GM21381 (cell line): ENCODE results near the gene SLC66A2.

Source experiments
- ATAC-seq: cut with Tn5 transposase; IDR thresholded peaks from one replicate; pipeline ENCODE4 v1.9.1; 2021; ENCODE audit warnings: mild to moderate bottlenecking, moderate library complexity; ENCODE audit not compliant: unreplicated experiment

The SLC66A2 gene

DNA sequence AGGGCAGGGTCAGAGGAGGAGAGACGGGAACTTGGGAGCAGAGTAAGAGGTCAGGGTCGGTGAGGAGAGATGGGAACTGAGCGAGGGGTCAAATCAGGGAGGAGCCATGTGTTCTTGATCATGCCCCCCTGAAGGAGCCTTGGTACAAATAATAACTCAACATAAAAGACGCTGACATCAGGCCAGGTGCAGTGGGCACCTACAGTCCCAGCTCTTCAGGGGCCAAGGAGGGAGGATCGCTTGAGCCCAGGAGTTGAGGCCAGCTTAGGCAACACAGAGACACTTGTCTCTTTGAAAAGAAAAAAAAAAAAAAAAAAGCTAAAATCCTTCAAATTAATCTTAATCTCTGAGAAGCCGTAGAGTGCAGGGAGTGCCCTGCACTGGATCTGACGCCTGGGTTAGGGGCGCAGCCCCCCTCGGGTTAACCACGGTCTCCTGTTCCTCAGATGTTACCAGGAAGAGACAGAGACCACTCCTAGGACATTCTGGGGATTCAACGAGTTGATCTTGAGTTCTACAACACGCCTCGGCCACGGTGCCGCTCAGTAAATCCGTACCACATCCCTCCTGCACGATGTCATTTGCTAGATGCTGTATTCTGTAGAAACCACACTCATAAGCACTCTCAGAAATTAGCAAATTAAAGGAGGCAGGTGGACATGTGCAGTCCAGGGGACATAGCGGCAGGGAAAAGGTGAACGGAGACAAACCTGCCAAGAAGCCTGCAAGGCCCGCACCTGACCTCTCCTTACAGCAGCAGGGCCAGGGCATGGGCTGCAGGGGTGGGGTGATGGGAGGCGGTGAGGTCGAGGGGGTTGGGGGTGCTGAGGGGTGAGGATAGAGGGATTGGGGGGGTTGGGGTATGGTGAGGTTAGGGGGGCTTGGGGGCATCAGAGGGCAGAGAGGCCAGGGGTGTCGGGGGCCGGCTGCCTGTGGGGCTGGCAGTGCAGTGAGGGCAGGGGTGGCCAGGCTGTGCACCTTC lies 29.2 kb downstream of the SLC66A2 start:
- no peak for ATAC-seq

DNA sequence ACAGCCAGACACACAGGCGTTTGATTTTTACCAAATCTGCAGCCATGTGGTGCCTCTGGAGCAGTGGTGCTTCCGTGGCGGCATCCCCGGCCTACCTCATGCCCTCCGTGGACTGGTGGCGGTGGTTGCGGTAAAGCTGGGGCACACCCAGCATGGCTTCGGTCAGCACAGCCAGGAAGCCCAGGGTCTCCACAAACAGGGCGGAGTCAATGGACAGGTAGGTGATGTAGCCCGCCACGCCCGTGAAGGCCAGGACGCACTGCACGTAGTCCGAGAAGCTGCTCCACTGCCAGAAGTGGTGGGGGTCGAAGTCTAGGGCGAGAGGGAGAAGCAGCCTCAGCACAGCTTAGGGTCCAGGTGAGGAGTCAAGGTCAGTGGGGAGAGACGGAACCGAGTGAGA lies 32.4 kb downstream of the SLC66A2 start:
- ATAC-seq = no peak

DNA sequence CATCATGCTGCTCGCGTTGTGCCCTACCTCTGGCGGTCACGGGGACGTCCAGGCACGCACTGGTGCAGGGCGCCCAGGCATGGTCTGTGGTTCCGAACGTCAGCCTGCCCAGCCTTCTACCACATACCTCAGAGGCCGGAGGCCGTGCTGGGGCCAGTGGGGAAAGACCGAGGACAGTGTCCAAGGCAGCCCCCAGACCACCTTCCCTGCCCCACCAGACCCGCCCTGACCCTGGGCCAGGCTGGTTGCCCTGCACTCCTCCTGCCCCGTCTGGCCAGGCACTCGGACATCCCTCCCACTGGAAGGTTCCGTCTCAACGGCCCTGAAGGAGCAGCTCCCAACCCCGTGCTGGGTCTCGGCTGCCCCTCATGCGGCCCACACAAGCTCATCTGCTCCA lies 32.8 kb downstream of the SLC66A2 start:
- ATAC-seq = no peak

DNA sequence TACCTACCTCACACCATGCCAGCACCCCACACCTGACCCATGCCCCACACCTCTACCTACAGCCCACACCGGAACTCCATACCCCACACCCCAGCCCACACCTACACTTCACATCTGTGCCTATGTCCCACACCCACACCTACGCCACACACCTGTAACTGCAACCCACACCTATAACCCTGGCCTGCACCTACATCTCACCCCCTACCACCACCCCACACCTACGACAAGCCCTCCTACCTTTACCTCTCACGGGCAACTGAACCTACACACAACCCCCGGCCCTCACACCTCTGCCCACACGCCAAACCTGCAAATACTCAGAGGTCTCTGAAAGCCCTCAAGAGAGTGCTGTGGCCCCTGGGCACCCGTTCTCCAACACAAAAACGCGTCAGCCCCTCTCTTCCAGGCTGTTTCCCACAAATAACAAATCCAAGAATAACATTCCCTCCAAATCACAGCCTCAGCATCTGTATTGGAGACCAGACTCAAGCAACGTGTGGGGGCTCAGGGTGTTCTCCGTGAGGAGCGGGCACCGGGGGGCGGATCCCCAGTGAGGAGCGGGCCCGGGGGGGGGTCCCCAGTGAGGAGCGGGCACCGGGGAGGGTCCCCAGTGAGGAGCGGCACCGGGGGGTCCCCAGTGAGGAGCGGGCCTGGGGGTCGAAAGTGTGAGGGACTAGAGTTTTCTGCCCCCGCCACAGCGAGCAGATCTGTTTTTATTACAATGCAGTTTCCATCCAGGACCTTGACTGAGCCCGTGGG lies 33.4 kb downstream of the SLC66A2 start:
- ATAC-seq = no peak

DNA sequence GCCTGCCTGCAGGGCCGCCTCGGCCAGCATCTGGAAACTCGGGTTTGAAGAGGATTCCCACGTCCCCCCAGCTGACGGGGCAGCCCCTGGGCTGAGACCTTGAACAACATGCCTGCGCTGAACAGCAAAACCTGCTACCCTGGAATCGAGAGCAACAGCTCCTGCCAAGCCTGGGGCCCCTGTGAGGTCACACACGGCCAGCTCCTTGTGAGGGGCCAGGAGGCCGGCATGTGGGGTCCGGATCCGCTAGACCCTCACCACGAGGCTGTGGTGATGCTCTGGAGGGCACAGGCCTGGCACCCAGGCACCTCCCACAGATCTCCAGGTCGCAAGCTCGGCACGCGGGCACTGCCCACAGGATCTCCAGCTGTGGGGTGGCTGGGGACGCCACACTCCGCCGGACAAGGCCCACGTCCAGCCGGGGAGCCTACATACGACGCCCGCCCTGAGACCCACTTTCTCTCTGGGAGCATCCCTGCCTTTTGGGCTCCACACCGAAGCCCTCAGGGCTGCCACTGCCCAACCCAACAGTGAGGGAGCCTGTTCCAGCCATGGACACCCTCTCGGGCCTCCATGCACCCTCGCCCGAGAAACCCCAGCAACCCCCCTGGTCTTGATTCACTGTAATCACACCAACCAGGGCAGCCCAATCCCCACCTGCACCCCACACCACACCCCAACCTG lies 34.1 kb downstream of the SLC66A2 start:
- no peak for ATAC-seq

DNA sequence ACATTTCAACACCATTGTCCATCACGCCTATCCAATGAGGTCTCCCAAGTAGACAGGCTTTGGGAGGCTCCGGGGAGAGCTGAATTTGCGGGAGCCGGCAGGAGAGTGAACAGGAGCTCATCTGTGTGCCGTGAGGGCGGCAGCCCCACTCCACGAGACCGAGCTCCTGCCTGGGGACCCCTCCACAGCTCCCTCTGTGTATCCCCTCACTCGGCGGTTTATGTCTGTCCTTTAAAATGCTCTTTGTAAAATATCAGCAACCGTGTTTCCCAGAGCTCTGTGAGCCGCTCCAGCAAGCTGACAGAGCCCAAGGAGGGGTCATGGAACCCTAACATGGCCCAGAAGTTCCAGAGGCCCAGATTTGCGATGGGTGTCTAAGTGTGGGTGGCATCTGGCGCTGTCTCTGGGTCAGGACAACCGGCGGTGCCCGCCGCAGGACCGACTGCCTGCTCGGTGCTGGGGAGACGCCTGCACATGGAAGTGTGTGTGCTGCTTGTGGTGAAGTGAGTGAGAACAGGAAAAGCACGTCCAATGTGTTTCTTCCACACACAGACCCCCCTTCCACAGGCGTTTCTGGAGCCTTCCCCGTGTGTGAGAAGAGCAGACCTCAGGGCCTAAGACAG lies 34.8 kb downstream of the SLC66A2 start:
- no peak for ATAC-seq

DNA sequence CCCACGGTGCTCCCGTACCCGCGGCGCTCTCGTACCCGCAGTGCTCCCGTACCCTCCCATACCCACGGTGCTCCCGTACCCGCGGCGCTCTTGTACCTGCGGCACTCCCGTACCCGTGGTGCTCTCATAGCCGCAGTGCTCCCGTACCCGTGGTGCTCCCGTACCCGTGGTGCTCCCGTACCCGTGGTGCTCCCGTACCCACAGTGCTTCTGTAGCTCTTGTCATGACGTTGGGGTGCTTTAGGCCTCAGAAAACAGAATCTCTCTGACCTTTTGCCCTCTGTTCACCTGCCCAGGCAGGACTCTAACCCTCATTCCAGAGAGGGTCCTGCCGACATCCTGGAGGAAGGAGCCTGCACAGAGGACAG lies 35.3 kb downstream of the SLC66A2 start:
- ATAC-seq = no peak

DNA sequence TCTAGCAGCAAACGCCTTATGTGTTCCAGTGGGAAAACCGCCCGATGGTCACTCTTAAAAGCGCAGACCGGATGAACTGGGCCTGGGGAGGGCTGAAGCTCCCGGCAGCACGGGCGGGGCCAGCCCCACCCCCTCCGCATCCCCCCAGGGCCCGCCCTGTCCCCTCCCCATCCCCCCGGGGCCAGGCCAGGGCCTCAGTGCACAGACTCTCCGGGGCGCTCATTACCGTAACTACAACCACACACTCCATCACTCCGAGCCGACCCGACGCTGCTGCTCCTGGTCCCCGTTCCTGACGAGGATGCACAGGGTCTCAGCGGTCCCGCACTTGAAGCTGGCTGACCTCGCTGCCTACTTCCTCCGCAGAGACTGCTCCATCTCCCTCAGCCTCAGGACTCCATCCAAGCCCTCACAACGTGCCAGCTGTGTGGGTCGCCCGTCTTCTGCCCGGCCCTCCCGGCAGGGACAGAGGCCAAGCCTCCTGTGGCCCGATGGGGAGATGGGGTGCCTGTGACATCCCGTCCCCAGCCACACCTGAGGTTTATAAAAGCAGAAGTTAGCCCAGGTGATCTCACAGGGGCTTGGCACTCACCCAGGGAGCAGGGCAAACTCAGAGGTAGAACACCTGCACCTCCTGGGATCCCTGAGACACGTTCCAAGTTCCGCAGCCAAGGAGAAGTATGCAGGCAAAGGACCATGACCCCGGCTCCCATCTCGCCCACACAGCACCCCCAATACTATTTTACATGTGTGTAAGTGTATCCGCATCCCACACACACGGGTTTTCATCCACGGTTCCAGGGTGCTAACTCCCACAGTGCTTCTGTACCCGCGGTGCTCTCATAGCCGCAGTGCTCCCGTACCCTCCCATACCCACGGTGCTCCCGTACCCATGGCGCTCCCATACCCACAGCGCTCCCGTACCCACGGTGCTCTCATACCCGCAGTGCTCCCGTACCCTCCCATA lies 36.0 kb downstream of the SLC66A2 start:
- ATAC-seq = no peak

DNA sequence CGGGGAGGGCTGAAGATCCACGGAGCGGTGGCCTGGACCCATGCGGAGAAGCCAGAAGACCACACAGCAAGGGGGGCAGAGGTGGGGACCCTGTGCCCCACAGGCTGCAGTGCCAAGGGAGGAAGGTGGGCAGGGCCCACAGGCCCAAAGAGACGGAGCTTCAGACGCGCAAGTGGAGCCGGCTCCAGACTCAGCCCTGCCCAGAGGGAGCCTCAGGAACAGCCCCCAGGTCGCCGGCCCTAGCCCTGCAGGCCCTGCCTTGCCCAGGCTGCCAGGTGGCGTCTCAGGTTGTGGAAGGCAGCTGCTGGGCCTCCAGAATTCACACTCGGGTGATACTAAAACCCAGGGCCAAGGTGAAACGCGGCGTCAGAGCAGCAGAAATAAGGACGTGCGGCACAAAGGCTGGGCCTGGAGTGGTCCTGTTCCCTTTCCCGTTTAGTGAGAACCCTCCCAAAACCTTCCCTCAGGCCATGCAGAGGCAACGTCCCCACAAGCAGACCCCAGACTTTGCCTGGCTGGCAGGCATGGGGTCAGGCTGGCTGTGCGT lies 36.8 kb downstream of the SLC66A2 start:
- no peak for ATAC-seq

DNA sequence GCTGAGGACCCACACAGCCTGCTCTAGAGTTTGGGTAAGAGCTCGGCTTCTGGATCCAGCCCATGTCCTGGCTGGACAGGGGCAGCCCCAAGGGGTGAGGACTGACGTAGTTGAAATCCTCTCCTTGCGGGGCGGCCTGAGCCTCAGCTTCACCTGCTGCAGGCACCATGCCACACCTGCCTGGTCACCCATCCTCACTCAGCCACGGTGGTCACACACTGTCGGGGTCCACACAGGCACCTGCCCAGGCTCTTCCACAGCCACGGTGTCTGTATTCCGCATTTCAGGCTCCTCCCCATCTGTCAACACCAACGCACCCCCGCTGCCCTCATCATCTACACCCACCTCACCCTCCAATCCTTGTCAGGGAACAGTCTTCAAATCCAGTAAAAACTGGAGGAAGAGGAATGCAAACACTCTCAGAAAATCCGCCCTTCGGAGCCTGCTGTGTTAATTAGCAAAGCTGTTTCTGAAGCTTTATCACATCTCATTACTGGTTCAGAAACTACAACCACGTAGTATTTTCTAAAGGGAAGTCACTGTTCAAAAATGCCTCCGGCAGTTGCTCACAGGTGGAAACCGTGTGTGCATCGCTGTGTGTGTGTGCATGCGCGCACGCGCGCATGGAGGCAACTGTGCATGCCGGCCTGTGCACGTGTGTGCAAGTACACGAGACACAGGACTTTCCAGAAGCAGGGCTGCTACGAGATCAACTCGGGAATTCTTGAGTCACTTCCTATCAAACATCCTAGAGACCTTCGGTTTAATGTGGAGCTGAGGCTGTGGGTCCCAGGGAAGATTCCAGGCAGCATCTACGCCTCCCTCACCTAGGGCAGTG lies 38.2 kb downstream of the SLC66A2 start:
- ATAC-seq = no peak

DNA sequence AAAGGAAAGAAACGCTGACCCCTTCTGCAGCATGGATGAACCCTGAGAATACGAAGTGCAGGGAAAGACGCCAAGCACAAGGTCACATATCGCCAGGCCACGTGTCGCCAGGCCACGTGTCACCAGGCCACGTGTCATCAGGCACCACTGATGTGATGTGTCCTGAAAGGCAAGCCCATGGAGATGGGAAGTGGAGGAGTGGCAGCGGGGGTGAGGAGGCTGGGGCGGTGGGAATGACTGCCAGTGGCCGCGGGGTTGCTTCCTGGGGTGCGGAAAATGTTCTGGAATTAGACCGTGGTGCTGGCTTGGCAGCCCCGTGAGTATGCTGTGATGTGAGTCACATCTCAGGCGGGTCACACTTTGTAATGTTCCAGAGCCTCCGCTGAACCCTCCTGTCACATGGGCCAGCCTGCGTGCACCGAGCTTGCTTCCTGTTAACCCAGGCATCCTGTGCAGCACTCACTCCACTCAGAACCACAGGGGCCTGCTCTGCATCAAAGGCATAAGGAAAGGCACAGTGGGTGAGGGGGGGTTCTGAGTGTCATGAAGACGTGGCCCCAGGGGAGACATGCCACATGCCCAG lies 39.0 kb downstream of the SLC66A2 start:
- no peak for ATAC-seq

DNA sequence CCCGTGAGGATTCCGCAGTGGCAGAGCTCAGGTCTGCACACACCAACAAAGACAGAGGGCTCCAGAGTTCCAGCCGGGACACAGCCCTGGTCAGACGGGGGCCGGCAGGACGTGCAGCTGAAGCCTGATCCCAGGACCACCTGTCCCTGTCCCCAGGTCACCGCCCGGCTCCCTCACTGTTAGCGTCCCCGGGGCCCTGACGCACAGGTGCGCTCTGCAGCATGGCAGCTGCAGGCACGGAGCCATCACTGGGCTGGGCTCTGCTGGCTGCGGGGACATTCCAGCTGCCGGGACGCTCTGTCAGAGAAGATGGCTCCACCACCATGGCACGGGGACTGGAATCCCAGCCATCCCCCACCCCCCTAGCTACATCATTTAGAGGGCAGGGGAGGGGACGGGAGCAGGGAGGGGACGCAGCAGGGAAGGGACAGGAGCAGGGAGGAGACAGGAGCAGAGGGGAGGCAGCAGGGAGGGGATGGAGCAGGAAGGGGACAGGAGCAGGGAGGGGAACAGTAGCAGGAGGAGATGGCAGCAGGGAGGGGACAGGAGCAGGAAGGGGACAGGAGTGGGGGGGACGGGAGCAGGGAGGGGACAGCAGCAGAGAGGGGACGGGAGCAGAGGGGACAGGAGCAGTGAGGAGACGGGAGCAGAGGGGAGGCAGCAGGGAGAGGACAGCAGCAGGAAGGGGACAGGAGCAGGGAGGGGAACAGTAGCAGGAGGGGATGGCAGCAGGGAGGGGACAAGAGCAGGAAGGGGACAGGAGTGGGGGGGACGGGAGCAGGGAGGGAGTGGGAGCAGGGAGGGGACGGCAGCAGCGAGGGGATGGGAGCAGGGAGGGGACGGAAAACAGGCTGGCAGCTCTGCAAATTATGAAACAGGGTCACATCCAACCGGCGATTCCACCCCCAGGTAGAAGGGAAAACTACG lies 39.8 kb downstream of the SLC66A2 start:
- no peak for ATAC-seq

DNA sequence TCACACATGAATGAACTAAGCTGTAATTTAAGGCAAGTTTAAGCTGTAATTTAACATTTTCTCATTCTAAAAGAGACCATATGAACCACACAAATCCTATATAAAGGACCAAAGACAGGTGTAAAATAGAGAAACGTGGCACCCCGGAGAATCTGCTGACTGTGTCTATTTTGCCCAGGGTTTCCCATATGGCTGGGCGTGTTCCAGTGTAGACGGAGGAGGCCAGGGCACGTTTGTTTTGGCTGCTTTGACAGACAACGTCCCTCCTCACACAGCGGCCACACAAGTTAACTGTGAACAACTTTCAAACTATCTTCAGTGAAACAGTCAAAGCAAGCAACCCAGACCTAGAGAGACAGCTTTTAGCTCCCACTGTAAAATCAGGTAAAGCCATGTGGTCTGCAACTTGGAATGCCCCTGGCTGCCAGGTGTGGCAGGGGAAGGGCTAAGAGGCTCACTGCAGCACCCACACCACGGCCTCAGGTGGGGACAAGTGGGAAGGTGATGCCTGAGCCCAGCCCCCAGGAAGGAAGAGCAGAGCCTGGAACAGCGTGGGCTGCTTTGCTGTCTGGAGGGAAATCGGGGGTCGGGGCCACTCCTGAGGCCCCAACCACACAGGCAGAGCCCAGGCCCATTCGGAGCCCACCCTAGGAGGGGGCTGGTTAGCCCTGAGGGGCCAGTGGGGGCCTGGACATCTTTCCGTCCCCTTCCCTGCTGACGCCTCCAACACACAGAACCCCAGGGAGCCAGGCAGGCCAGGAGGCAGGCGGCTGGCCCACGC lies 40.7 kb downstream of the SLC66A2 start:
- no peak for ATAC-seq

DNA sequence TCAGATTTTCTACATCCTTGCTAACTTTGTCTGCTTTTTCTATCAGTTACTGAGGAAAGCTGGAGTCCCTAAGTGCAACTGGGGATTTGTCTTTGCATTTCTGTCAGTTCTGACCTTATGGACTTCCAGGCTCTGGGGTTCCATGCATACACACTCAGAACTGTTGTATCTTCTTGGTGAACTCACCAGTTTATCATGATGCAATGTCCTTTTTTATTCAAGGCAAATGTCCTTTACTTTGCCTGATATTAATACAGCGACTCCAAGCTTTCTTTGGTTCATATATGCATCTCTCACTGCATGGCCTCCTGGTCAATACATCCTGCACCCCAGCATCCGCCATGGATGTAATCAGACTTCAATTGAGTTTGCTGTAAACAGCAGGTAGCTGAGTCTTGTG lies 44.7 kb downstream of the SLC66A2 start:
- no peak for ATAC-seq

DNA sequence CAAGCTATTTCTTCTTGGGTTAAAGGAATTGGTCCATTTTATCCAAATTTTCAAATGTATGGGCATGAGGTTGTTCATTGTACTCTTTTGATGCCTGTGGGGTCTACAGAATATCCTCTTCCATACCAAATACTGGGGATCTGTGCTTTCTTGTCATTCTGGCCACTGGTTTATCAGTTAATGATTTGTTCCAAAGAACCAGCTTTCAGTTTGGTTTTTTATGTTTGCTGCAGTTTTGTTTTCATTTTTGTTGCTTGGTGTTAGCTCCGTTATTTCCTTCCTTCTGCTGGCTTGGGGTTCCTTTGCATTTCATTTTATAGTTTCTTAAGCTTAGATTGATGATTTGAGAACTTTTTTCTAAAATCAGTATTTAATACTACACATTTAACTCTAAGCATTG lies 45.5 kb downstream of the SLC66A2 start:
- peak; percentile 60 for ATAC-seq

DNA sequence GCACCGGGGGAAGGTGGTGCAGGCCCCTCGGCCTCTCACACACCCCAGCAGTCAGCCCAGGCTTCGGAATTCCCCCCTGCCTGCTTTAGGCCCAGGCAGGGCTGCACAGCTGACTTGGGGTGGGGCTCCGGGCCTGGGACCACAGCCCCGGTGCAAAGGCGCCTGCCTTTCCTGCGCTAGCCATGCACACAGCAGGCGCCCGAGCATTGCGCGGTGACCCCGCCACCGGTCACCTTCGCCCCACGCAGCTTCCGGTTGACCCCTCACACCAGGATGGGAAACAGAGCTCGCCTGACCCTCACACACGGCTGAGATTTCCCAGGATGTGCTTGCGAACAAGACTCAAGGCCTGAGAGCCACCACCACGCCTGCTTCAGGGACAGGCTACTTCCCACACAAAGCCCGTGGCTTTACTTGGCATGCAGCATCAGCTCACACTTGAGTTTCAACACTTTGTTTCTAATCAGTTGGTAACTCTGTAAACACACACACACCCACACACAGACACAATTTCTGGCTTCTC lies 46.0 kb downstream of the SLC66A2 start:
- no peak for ATAC-seq
